ENCODE results near the gene OR52L1.

DNA sequence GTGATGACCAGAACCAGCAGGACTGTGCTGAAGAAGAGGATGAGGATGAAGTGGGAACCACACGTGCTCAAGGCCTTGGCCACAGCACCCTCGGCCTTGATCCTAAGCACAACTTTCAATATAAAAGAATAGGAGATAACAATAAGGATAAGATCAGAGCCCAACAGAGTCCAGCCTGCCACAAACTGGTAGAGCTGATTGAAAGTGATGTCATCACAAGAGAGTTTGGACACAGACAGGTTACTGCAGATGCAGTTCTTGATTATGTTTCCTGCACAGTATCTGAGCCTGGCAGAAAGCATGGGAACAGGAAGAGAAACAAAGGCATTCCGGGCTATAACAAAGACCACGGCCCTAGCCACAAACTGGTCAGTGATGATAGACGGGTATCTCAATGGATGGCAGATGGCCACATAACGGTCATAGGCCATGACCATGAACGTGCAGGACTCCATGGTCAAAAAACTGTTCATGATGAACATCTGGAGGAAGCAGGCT lies 15.5 kb upstream of the OR52L1 start:
- TF ChIP-seq CEBPB (IDR thresholded peaks at IDR 0.05; ENCODE audit: low read depth, low read length) (no peak), CTCF (conservative IDR thresholded peaks at IDR 0.05; ENCODE audit: low read depth, low read length) (no peak), RAD21 (IDR thresholded peaks at IDR 0.05; ENCODE audit: low read length) (no peak), POLR2A (IDR thresholded peaks at IDR 0.05; ENCODE audit: low read depth, low read length) (no peak), MAZ (IDR thresholded peaks at IDR 0.05; ENCODE audit: borderline replicate concordance, low read depth, low read length) (no peak), RFX5 (IDR thresholded peaks at IDR 0.05; ENCODE audit: low read depth, low read length) (no peak), FOS (IDR thresholded peaks at IDR 0.05; ENCODE audit: low read depth, low read length) (no peak), USF2 (IDR thresholded peaks at IDR 0.05; ENCODE audit: low read depth, low read length) (no peak), SMC3 (IDR thresholded peaks at IDR 0.05; ENCODE audit: low read depth, low read length) (no peak), BHLHE40 (IDR thresholded peaks at IDR 0.05; ENCODE audit: low read depth, low read length) (no peak), MXI1 (IDR thresholded peaks at IDR 0.05; ENCODE audit: borderline replicate concordance, low read depth, low read length) (no peak)
- TF ChIP-seq, protein P1, sequence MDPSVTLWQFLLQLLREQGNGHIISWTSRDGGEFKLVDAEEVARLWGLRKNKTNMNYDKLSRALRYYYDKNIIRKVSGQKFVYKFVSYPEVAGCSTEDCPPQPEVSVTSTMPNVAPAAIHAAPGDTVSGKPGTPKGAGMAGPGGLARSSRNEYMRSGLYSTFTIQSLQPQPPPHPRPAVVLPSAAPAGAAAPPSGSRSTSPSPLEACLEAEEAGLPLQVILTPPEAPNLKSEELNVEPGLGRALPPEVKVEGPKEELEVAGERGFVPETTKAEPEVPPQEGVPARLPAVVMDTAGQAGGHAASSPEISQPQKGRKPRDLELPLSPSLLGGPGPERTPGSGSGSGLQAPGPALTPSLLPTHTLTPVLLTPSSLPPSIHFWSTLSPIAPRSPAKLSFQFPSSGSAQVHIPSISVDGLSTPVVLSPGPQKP (IDR thresholded peaks at IDR 0.05; ENCODE audit: borderline replicate concordance, low read depth, low read length): no peak

All from IMR-90 (cell line).